ENCODE measurements around the gene MAP3K20. TPM values are rescaled to one million over a fixed set of nuclear protein-coding genes. Genes with fewer than 3 reads are reported as not detected.
A peak's percentile ranks its signal among the peaks of the same experiment; 100 is the strongest.

Gene MAP3K20
- total RNA-seq, 1 donor from 2014 or later, result 18.0 TPM

GRCh38 chr2:173215316-173215715 is 139.7 kb downstream of the MAP3K20 start:
- TF ChIP-seq EZH2 (IDR thresholded peaks at IDR 0.05) (no peak), EZH2phosphoT487 (IDR thresholded peaks at IDR 0.05) (no peak), CTCF (IDR thresholded peaks at IDR 0.05) (no peak)
- peaks cover under 1% of the 10 kb centered on the region for H3K36me3 Mint-ChIP-seq
- H3K4me2 ChIP-seq, result no peak overlapping the region
- H3K27me3 Mint-ChIP-seq (ENCODE audit: insufficient read depth, low read depth), result peaks cover 4% of the 10 kb centered on the region
- no peaks in the 10 kb centered on the region for H3K9me3 Mint-ChIP-seq
- no peak overlapping the region for H2AFZ ChIP-seq (replicated peaks)
- no peak overlapping the region for H3K27ac Mint-ChIP-seq
- no peaks in the 10 kb centered on the region for H3K79me2 ChIP-seq (ENCODE audit: low read depth)
- H3K27me3 ChIP-seq, result no peaks in the 10 kb centered on the region
- no peak overlapping the region for H3K4me3 ChIP-seq
- no peaks in the 10 kb centered on the region for H4K20me1 ChIP-seq (ENCODE audit: low read depth)
- H3F3A ChIP-seq (ENCODE audit: low read depth), result peaks cover 13% of the 10 kb centered on the region
- H3K4me1 Mint-ChIP-seq, result peaks cover 27% of the 10 kb centered on the region
- DNase-seq (ENCODE audit: low spot score), result no peak
- no peaks in the 10 kb centered on the region for H3K36me3 ChIP-seq
- no peak overlapping the region for H3K27ac ChIP-seq
- peaks cover 21% of the 10 kb centered on the region for H3K4me1 ChIP-seq
- H3K4me3 Mint-ChIP-seq, result no peak overlapping the region
- no peak overlapping the region for H3K9ac ChIP-seq
- no peaks in the 10 kb centered on the region for H3K9me3 ChIP-seq (ENCODE audit: low read depth)

- Histone ChIP-seq H3F3A (ENCODE audit: low read depth) (peaks cover 13% of the 10 kb centered on the region), H3K4me1 (peaks cover 24% of the 10 kb centered on the region), H4K20me1 (ENCODE audit: low read depth) (no peaks in the 10 kb centered on the region), H3K9ac (no peak overlapping the region), H3K27ac (no peak overlapping the region), H3K36me3 (no peaks in the 10 kb centered on the region), H2AFZ (replicated peaks) (no peak overlapping the region), H3K9me3 (ENCODE audit: low read depth) (no peaks in the 10 kb centered on the region), H3K4me2 (no peak overlapping the region), H3K79me2 (ENCODE audit: low read depth) (no peaks in the 10 kb centered on the region), H3K4me3 (no peak overlapping the region), H3K27me3 (no peaks in the 10 kb centered on the region)
- no peak for TF ChIP-seq EZH2 (IDR thresholded peaks at IDR 0.05)
- no peak for TF ChIP-seq EZH2phosphoT487 (IDR thresholded peaks at IDR 0.05)
- no peak for TF ChIP-seq CTCF (IDR thresholded peaks at IDR 0.05)
- no peak for DNase-seq (ENCODE audit: low spot score)
- peaks cover 2% of the 10 kb centered on the region for H3K36me3 Mint-ChIP-seq
- peaks cover 28% of the 10 kb centered on the region for H3K4me1 Mint-ChIP-seq
- H3K27ac Mint-ChIP-seq, result no peak overlapping the region
- no peak overlapping the region for H3K4me3 Mint-ChIP-seq
- no peaks in the 10 kb centered on the region for H3K9me3 Mint-ChIP-seq
- H3K27me3 Mint-ChIP-seq (ENCODE audit: insufficient read depth, low read depth), result peaks cover 4% of the 10 kb centered on the region
These were observed 140.4 kb downstream of the MAP3K20 start for GRCh38 chr2:173216051-173216450.

- Mint-ChIP-seq H3K36me3 (peaks cover 4% of the 10 kb centered on the region), H3K4me3 (no peak overlapping the region)
- no peak overlapping the region for H3K9ac ChIP-seq
These were observed 141.0 kb downstream of the MAP3K20 start for GRCh38 chr2:173216668-173217067.

More at GRCh38 chr2:173216668-173217067, 141.0 kb downstream of the MAP3K20 start:
- no peaks in the 10 kb centered on the region for H3K27me3 ChIP-seq
- peaks cover 13% of the 10 kb centered on the region for H3F3A ChIP-seq (ENCODE audit: low read depth)
- H2AFZ ChIP-seq (replicated peaks), result no peak overlapping the region
- no peaks in the 10 kb centered on the region for H4K20me1 ChIP-seq (ENCODE audit: low read depth)
- H3K36me3 ChIP-seq, result no peaks in the 10 kb centered on the region
- Mint-ChIP-seq H3K9me3 (no peaks in the 10 kb centered on the region), H3K27ac (peak overlapping the region; percentile 36), H3K4me1 (peaks cover 32% of the 10 kb centered on the region), H3K27me3 (ENCODE audit: insufficient read depth, low read depth) (peaks cover 6% of the 10 kb centered on the region)
- H3K4me3 ChIP-seq, result no peak overlapping the region
- H3K79me2 ChIP-seq (ENCODE audit: low read depth), result no peaks in the 10 kb centered on the region
- no peak overlapping the region for H3K27ac ChIP-seq
- H3K4me2 ChIP-seq, result no peak overlapping the region
- H3K9me3 ChIP-seq (ENCODE audit: low read depth), result no peaks in the 10 kb centered on the region
- peaks cover 27% of the 10 kb centered on the region for H3K4me1 ChIP-seq
- DNase-seq (ENCODE audit: low spot score), result no peak
- TF ChIP-seq CTCF (IDR thresholded peaks at IDR 0.05) (no peak), EZH2phosphoT487 (IDR thresholded peaks at IDR 0.05) (no peak), EZH2 (IDR thresholded peaks at IDR 0.05) (no peak)

Data from neural progenitor cell (in vitro differentiated cells).